ENCODE measurements around the gene TDRD12. TPM values are rescaled to one million over a fixed set of nuclear protein-coding genes. Genes with fewer than 3 reads are reported as not detected.

Gene TDRD12
- total and polyA plus RNA-seq, 2 donors (not counting 1 experiment from before 2014, with no cell fraction given), result 0.17 TPM; not detected in 1

GRCh38 chr19:32817569-32818476 is 98.3 kb downstream of the TDRD12 start:
- H3K27me3 ChIP-seq (ENCODE audit: control insufficient read depth, insufficient read depth, low read length), result peaks cover 3% of the 10 kb centered on the region
- TF ChIP-seq CTCF (conservative IDR thresholded peaks at IDR 0.05 in 1 of 2, IDR thresholded peaks at IDR 0.05 in 1 of 2; ENCODE audit: low read depth in 1 of 2, low read length in 2 of 2) (no peak), EZH2 (IDR thresholded peaks at IDR 0.05; ENCODE audit: low read length, missing control alignments) (no peak)
- H3K4me3 ChIP-seq (replicated peaks in 1 of 4; ENCODE audit: control extremely low read depth in 1 of 4, insufficient read depth in 1 of 4, low read depth in 3 of 4, low read length in 4 of 4), result no peak overlapping the region
- no peaks in the 10 kb centered on the region for H4K20me1 ChIP-seq (ENCODE audit: control insufficient read depth, extremely low read depth, insufficient read depth, low read length)
- H2AFZ ChIP-seq (ENCODE audit: low read length), result no peak overlapping the region
- H3K9ac ChIP-seq (ENCODE audit: insufficient read depth, low read length), result no peak overlapping the region
- H3K9me3 ChIP-seq (ENCODE audit: control insufficient read depth, insufficient read depth, low read depth, low read length), result no peaks in the 10 kb centered on the region
- no peaks in the 10 kb centered on the region for H3K4me1 ChIP-seq (ENCODE audit: control insufficient read depth, extremely low read depth, insufficient read depth, low read length)
- DNase-seq (ENCODE audit: low read depth in 2 of 2), result no peak
- no peak overlapping the region for H3K27ac ChIP-seq (ENCODE audit: insufficient read depth, low read length)
- no peak overlapping the region for H3K4me2 ChIP-seq (ENCODE audit: extremely low read depth, insufficient read depth, low read length)
- no peaks in the 10 kb centered on the region for H3K36me3 ChIP-seq (ENCODE audit: control insufficient read depth, insufficient read depth, low read length)
- no peaks in the 10 kb centered on the region for H3K79me2 ChIP-seq (ENCODE audit: control insufficient read depth, insufficient read depth, low read length)

- Histone ChIP-seq H3K27me3 (ENCODE audit: control insufficient read depth, insufficient read depth, low read length) (peaks cover 3% of the 10 kb centered on the region), H3K4me2 (ENCODE audit: extremely low read depth, insufficient read depth, low read length) (no peak overlapping the region), H3K4me1 (ENCODE audit: control insufficient read depth, extremely low read depth, insufficient read depth, low read length) (no peaks in the 10 kb centered on the region)
These were observed 99.0 kb downstream of the TDRD12 start for GRCh38 chr19:32818536-32818935.

More at GRCh38 chr19:32818536-32818935, 99.0 kb downstream of the TDRD12 start:
- Histone ChIP-seq H2AFZ (ENCODE audit: low read length) (no peak overlapping the region), H3K27ac (ENCODE audit: insufficient read depth, low read length) (no peak overlapping the region), H4K20me1 (ENCODE audit: control insufficient read depth, extremely low read depth, insufficient read depth, low read length) (no peaks in the 10 kb centered on the region), H3K79me2 (ENCODE audit: control insufficient read depth, insufficient read depth, low read length) (no peaks in the 10 kb centered on the region), H3K36me3 (ENCODE audit: control insufficient read depth, insufficient read depth, low read length) (no peaks in the 10 kb centered on the region), H3K9ac (ENCODE audit: insufficient read depth, low read length) (no peak overlapping the region), H3K4me3 (replicated peaks in 1 of 4; ENCODE audit: control extremely low read depth in 1 of 4, insufficient read depth in 1 of 4, low read depth in 3 of 4, low read length in 4 of 4) (no peak overlapping the region), H3K9me3 (ENCODE audit: control insufficient read depth, insufficient read depth, low read depth, low read length) (no peaks in the 10 kb centered on the region)
- DNase-seq (ENCODE audit: low read depth in 2 of 2), result no peak
- no peak for TF ChIP-seq EZH2 (IDR thresholded peaks at IDR 0.05; ENCODE audit: low read length, missing control alignments)
- no peak for TF ChIP-seq CTCF (conservative IDR thresholded peaks at IDR 0.05 in 1 of 2, IDR thresholded peaks at IDR 0.05 in 1 of 2; ENCODE audit: low read depth in 1 of 2, low read length in 2 of 2)

Data from fibroblast of lung (primary cell).